K562 (cell line): ENCODE measurements around the gene EHBP1. TPM values are rescaled to one million over a fixed set of nuclear protein-coding genes. Genes with fewer than 3 reads are reported as not detected.

ENCODE experiments used
- ATAC-seq: fragments of 200-7000 bp; cut with Tn5 transposase; 3 replicates; pipeline ENCODE4 v1.9.1; 2020; ENCODE audit warnings: moderate library complexity
- BruUV-seq: library from RNA; stranded (reverse); fragments of 400-500 nt; replicated peaks from 2 replicates; lab custom pipeline; 2021; lab: Mats Ljungman, UMichigan
- CTCF ChIA-PET: fragments of 300-600 bp; formaldehyde crosslinking; extraction: SDS; loops from one replicate; lab custom pipeline; 2021; ENCODE audit warnings: low intra/inter-chr PET ratio; lab: Yijun Ruan, JAX
- POLR2A ChIA-PET: fragments of 300-600, 350-650 bp; sonication (Branson Sonifier 250); formaldehyde crosslinking; extraction: SDS; loops from one replicate; lab custom pipeline; 2021; ENCODE audit warnings: antibody characterized with exemption, inconsistent platforms; lab: Yijun Ruan, JAX
- DNase-seq, 4 experiments: peaks; one replicate each; pipeline versions ENCODE4 v3.0.0 to v3.0.0-alpha.2; 2011 to 2018; ENCODE audit warnings: low spot score in 3 of 4, mixed read lengths in 3 of 4; ENCODE audit errors: extremely low read depth in 1 of 4
- FAIRE-seq: peaks from 2 replicates; lab custom pipeline; 2011; peaks lifted over from hg19 to GRCh38; lab: Jason Lieb, UNC
- H2AFZ ChIP-seq: 2 replicates; pipeline ENCODE4 v1.6.0; 2011; ENCODE audit warnings: low read depth, low read length, control low read depth, inconsistent platforms
- H3K27ac ChIP-seq: fragments of 200-600 bp; 3 replicates; pipeline ENCODE4 v1.8.0; 2011; ENCODE audit warnings: low read depth, mild to moderate bottlenecking, control low read depth, inconsistent platforms, low read length, moderate library complexity, mixed read lengths; ENCODE audit errors: extremely low read depth
- H3K27me3 ChIP-seq, 2 experiments: fragments of 300-600 bp in 1 of 2; 2 replicates in 1 of 2; 3 replicates in 1 of 2; pipeline versions ENCODE4 v1.6.0 to v1.8.0; 2011; ENCODE audit warnings: inconsistent platforms in 2 of 2, low read length in 2 of 2, mild to moderate bottlenecking in 1 of 2, mixed read lengths in 1 of 2, moderate library complexity in 1 of 2; ENCODE audit not compliant: control insufficient read depth in 2 of 2, insufficient read depth in 2 of 2
- H3K36me3 ChIP-seq: fragments of 300-600 bp; 3 replicates; pipeline ENCODE4 v1.8.0; 2011; ENCODE audit warnings: mild to moderate bottlenecking, low read length, inconsistent platforms; ENCODE audit not compliant: control insufficient read depth, insufficient read depth
- H3K4me1 ChIP-seq, 2 experiments: fragments of 200-600 bp in 1 of 2; replicated peaks in 1 of 2; 2 replicates in 1 of 2; 3 replicates in 1 of 2; pipeline versions ENCODE4 v1.5.1 to v1.8.0; 2011; ENCODE audit warnings: inconsistent platforms in 2 of 2, low read length in 2 of 2, mild to moderate bottlenecking in 1 of 2, mixed read lengths in 1 of 2, moderate library complexity in 1 of 2; ENCODE audit not compliant: control insufficient read depth in 2 of 2, insufficient read depth in 2 of 2
- H3K4me2 ChIP-seq: 2 replicates; pipeline ENCODE4 v1.6.1; 2011; ENCODE audit warnings: low read length, control low read depth, inconsistent platforms, mixed read lengths; ENCODE audit not compliant: insufficient read depth
- H3K4me3 ChIP-seq: fragments of 200-600 bp; sonication (generic), shearing (Covaris generic); 2 replicates; pipeline ENCODE4 v1.5.1; 2016; ENCODE audit warnings: control low read depth, inconsistent platforms
- H3K79me2 ChIP-seq: fragments of 200-600 bp; 3 replicates; pipeline ENCODE4 v1.8.0; 2011; ENCODE audit warnings: low read length, inconsistent platforms; ENCODE audit not compliant: control insufficient read depth, insufficient read depth
- H3K9ac ChIP-seq, 2 experiments: 2 replicates each; pipeline versions ENCODE4 v1.6.0 to v1.6.1; 2011; ENCODE audit warnings: low read depth in 2 of 2, low read length in 2 of 2, control low read depth in 1 of 2, inconsistent platforms in 1 of 2, mild to moderate bottlenecking in 1 of 2, mixed read lengths in 1 of 2; ENCODE audit not compliant: insufficient read depth in 1 of 2
- H3K9me1 ChIP-seq: one replicate; pipeline ENCODE4 v1.6.0; 2011; ENCODE audit warnings: inconsistent platforms, mild to moderate bottlenecking, low read length, moderate library complexity; ENCODE audit not compliant: control insufficient read depth, insufficient read depth
- H3K9me3 ChIP-seq: replicated peaks from 2 replicates; pipeline ENCODE4 v1.5.1; 2011; ENCODE audit warnings: low read depth, low read length, inconsistent platforms; ENCODE audit not compliant: control insufficient read depth, insufficient read depth
- H4K20me1 ChIP-seq: replicated peaks from 2 replicates; pipeline ENCODE4 v1.6.1; 2011; ENCODE audit warnings: low read length, inconsistent platforms, mixed read lengths; ENCODE audit not compliant: control insufficient read depth, insufficient read depth
- HOMEZ ChIP-seq: fragments of 250-450 bp; sonication (Bioruptor Pico); IDR thresholded peaks from 2 replicates; pipeline ENCODE4 v1.4.0; 2020; ENCODE audit warnings: mild to moderate bottlenecking, moderate library complexity
- KAT7 ChIP-seq: sonication (generic); formaldehyde crosslinking; IDR thresholded peaks from 2 replicates; pipeline ENCODE4 v1.8.0; 2022; ENCODE audit warnings: missing genetic modification reagents, mild to moderate bottlenecking, borderline replicate concordance
- SMARCB1 ChIP-seq: IDR thresholded peaks from 2 replicates; pipeline ENCODE4 v1.6.1; 2011; ENCODE audit warnings: improper control_type of control experiment, low read depth; ENCODE audit not compliant: insufficient read length
- ZNF778 ChIP-seq: fragments of 450-650 bp; formaldehyde crosslinking; IDR thresholded peaks from 2 replicates; pipeline ENCODE4 v1.4.0; 2020; ENCODE audit warnings: mild to moderate bottlenecking, moderate library complexity
- WGBS: fragments of 100-300 bp; shearing (Covaris generic); methylation state at CpG from one replicate; pipeline ENCODE4 v1.1.6; 2016; ENCODE audit warnings: low coverage, mixed read lengths; ENCODE audit not compliant: insufficient coverage; ENCODE audit errors: missing lambda C conversion rate; 5-methylcytosine and 5-hydroxymethylcytosine counted together
- in situ Hi-C: fragments of 300-500 bp; cut with MboI; formaldehyde crosslinking; loops from 4 replicates; pipeline ENCODE4 v1.15.0; 2018; ENCODE audit warnings: inconsistent platforms, mixed read lengths
- intact Hi-C: fragments of 100-400 bp; cut with micrococcal nuclease; formaldehyde crosslinking; loops from 2 replicates; pipeline ENCODE4 v1.14.2; 2022
- polyA plus RNA-seq, 8 experiments: library from polyadenylated mRNA; depleted of rRNA in 4 of 8; stranded (reverse) in 5 of 8; unstranded in 3 of 8; fragments of >200 nt; fragmentation: Nextera tagmentation in 2 of 8; fragmentation: Illumina TruSeq in 1 of 8; extraction: Ambion mirVana in 2 of 8; extraction: Trizol in 1 of 8; gene quantifications; 2 replicates each; pipeline versions ENCODE4 v1.2.1 to v1.2.3, GENCODE V29; 2011 to 2014; ENCODE audit warnings: inconsistent platforms in 1 of 8, missing spikeins in 1 of 8
- total RNA-seq, 7 experiments: library from RNA; depleted of rRNA in 6 of 7; stranded (reverse); fragments of >200 nt in 6 of 7; fragmentation: Illumina TruSeq in 2 of 7; extraction: Trizol in 2 of 7; gene quantifications; 2 replicates each; pipeline versions ENCODE4 v1.2.1 to v1.2.3, GENCODE V29; 2011 to 2021; ENCODE audit warnings: low replicate concordance in 1 of 7

The EHBP1 gene
- total and polyA plus RNA-seq, 9 of the 15 experiments (the other 6 are each of a cell fraction or from before 2014, with no cell fraction given): 8.9 to 26.6 (median 19.3) TPM

- H3K4me1 ChIP-seq: no peaks in the 10 kb centered on the region
- WGBS: 11% methylated on average over 2 of the region's 2 CpGs
- H4K20me1 ChIP-seq: no peaks in the 10 kb centered on the region
- no peak overlapping the region for H2AFZ ChIP-seq
- CTCF ChIA-PET: no interaction called here
- H3K27me3 ChIP-seq: peaks cover 0 to 7% of the 10 kb centered on the region in 2 experiments; a peak in 4 of 5 replicates
- no TSS peak for BruUV-seq
- no peak overlapping the region for H3K27ac ChIP-seq
- in situ Hi-C loops: no loop called here
- POLR2A ChIA-PET: interaction anchor here (0.7 kb wide), 1 partner anchor 850 kb away, joined by 3 read pairs; no protein-coding TSS in a partner anchor
- TF ChIP-seq KAT7 (no peak), SMARCB1 (no peak), HOMEZ (CRISPR knock-in tag) (no peak), ZNF778 (CRISPR knock-in tag) (no peak)
- H3K4me2 ChIP-seq: no peak overlapping the region
- intact Hi-C loops: no loop called here
- no peak for FAIRE-seq
- no peaks in the 10 kb centered on the region for H3K9me1 ChIP-seq
- ATAC-seq: no peak
- no peaks in the 10 kb centered on the region for H3K36me3 ChIP-seq
- no peaks in the 10 kb centered on the region for H3K79me2 ChIP-seq
- no peaks in the 10 kb centered on the region for H3K9me3 ChIP-seq
- H3K4me3 ChIP-seq: no peak overlapping the region
- DNase-seq: no peak
- H3K9ac ChIP-seq: no peak overlapping the region
Measured at GRCh38 chr2:62660582-62661262, 44.8 kb upstream of the EHBP1 start.
